NCI-H524 (cell line): ENCODE measurements around the gene LRP1B.
A peak's percentile ranks its signal among the peaks of the same experiment; 100 is the strongest.
"Not testable (repeated sequence)": the region's sequence is repeated elsewhere in the genome, so short reads cannot be mapped to it uniquely, and the experiment has no call there.

ENCODE experiments used
- DNase-seq, 2 experiments: peaks; one replicate each; lab custom pipeline; 2025; lab: John Stamatoyannopoulos, UW

Gene LRP1B

DNA sequence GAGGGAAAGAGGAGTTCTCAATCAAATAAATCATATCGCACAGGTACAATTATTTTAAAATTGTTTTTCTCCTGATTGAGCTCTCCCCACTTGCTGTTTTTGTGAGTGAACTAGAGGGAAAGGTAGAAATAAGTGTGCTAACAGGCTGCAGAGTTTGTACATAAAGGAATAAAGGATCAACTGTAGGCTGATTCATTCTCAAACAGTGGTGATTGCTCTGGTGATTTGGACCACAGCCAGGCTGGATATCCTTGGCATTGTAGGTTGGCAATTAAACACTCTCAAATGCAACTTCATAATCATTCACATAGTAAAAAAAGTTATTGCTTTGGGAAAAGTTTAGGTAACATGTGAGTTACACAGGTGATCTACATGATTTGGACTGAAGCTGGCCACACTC, 29.8 kb downstream of the LRP1B start:
- DNase-seq, result no peak

DNA sequence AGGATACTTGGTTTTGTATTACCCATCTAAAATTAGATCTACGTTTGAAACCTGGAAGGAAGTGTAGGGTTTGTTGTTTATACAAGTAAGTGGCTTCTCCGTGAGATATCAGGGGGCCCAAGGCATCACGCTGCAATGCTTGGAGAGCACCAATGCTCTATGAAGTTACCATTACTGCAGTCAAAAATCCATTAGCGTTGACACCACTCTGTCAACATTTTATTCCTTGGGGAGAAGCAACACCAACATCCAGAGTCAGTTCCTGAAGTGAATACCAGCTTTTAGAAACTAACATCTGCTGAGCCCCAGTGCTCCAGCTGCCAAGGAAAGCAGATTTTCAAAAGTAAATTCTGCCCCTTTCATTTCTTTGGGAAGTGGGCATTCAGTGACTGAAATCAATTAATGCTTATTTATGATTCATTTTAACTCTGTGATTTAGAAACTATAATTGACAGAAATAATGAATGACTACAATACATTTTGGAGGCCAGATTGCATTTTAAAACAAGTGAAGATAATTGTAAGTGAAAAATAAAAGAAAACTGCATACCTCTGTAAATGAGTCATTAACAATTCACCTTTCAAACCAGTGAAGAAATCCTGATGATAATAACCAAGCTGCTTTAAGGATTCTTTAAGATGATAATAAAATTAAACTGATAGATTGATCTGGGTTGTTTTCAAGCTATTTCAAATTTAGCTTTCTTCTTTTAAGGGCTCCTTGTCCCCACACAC, 30.5 kb downstream of the LRP1B start:
- DNase-seq, result peak in 1 of 2 experiments; percentile 12

DNA sequence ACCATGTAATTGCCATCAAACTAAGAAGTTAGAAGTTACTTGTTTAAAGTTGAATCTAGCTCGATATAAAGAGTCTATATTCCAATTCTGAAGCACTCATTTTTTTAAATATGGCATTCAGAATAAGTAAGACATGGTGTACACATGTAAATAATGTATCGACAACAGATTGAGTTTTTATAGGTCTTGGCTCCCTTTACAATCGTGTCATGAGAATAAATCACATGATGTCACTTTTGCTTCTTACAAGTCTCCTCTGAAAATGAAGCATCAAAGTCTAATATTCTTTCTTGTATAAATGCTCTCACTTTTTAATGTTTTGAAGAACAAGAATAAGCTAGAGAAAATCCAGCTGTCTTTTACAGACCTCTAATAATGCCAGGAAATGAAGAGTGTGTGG, 33.1 kb downstream of the LRP1B start:
- no peak for DNase-seq

DNA sequence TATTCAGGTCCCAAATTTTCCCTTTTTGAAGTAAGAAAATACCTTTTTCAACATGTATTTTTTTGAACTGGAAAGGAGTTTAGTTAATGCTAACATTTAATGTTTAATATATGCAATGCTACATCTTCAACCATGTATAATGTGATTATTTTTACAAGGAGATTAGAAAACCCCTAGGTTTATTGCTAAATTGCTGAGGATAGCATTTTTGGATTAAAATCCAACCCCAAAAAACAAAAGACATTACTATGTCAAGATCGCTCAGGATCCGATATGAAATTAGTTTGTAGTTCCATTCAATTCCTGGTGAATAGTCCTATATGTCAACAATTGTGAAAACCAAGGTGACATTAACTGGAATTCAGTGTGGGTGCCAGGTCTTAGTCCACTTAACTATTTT, 35.2 kb downstream of the LRP1B start:
- DNase-seq, result no peak

DNA sequence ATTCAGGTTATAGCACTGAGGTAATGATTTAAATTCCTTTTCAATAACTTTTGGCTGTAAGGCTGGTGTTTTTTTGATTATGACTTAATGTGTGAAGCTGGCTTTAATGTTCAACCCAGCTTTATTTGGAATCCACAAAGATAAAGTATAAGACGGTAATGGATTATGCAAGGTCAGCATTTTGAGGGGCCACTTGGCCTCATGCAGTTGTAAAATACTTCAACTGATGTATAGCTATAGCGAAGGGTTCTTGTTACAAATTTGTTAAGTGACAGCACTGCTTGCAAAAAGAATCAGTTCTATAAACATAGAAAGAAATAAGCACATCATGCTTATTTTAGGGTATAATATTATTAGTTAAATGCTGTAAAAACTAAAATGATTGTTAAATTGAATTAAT, 36.6 kb downstream of the LRP1B start:
- DNase-seq, result no peak

DNA sequence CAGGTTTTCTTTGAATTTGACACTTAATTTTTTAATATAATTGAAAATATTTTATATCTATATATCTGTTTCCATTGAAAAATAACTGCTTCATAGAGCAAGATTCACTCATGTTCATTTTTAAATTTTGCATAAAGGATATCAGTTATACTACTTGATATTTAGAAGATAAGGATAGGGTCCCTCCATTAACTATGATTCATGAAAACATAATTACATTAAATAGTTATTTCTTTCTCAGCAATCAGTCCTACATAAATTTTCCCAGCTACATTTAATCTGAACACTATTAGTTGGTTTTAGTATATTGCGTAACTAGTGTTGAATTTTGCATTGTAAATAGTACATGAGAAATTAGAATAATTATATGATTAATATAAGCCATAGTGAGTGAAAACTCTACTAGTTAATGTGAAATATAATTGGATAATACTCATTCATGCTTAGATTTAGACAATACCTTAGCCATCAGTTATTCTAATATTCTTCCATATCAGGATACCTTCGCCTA, 42.7 kb downstream of the LRP1B start:
- no peak for DNase-seq

DNA sequence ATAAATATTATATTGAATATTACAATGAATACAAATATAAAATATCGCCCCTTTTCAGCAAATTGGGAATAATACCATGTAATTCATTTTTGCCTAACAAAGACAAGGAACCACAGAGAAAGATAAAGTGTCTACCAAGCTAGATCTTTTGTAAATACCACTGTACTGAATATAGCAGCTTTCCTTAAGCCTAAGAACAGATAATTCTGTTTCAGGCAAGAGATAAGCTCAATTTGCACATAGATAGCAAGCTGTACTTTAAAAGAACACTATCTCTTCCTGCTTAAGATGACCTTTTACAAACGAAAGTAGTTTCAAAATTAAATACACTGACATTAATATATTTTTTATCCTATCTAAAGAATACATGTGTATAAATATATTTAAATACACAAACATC, 43.2 kb downstream of the LRP1B start:
- not testable (repeated sequence) for DNase-seq

DNA sequence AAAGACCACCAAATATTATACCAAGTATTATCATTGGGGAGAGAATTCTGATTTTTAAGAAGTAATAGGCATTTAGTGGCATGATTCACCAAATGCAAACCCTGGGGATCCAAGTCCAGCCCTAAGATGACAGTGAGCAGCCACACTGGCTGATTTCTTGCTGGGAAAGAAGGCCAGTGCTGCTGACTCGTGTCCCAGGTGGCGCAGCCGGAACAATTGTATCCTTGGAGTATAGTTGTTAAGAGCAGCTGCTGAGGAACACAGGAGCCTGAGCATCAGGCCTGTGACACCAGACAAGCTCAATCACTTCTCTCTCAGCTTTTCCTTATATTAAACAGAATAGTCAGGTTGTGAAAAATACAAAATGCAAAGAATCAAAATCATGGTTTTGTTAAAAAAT, 48.4 kb downstream of the LRP1B start:
- no peak for DNase-seq

DNA sequence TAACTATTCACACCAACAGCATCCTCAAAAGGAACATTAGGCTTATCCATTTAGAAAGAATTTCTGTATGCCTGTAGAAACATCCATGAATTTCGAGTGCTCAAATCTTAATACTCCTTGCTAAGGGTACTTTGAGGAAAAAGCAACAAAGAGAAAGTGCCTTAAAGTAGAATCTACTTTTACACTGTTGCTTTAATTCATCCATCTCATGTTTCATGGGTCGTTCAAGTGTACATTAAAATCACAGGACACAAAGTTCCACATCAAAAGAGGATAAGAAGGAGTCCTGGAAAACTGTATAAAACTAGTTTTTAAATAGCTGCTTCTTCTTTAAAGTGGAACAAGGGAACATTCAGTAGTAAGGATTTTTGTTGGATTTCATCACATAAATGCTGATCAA, 54.5 kb downstream of the LRP1B start:
- DNase-seq, result no peak

DNA sequence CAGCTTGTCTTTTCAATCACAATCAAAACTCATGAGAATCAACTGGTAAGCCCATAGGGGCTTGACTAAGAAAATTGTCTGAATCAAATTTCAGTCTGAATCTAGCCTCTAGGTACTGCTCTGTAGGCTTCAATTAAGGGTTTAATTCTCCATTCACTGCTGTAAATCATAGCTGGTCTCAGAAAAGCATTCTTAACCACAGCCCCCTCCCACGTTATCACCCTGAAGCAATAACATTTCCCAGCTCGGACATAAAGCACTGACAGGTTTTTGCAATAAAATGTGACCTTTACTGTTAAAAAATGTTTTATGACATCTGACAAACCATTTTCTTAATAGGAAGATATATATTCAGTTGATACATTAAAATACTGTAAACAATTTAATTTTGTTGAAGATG, 55.0 kb downstream of the LRP1B start:
- no peak for DNase-seq

DNA sequence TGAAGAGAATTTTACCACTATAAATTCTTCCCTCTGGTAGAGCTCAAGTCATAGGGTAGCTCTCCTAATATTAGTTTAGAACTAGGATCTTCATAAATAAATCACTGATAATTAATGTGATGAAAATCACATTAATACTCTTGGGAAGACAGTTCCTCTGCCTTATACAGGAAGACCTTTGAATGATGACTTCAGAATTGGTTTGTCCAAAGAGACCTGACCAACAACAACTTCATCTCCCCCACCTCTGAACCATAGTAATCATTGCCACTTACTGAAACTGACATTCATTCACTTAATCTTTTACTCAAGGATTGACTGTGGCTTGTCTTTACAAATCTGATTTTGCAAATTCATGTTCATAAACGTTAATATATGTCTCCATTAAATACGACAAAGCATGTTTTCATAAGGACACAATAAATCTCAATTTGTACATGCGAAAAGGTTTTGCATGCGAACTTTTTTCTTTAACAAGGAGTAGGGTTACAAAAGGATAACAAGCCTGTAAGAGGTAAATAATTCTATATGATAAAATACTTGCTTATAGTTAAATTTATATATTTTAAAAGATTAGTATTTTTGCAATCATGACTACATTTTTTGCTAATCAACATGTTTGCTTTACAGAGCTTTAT, 61.4 kb downstream of the LRP1B start:
- no peak for DNase-seq

DNA sequence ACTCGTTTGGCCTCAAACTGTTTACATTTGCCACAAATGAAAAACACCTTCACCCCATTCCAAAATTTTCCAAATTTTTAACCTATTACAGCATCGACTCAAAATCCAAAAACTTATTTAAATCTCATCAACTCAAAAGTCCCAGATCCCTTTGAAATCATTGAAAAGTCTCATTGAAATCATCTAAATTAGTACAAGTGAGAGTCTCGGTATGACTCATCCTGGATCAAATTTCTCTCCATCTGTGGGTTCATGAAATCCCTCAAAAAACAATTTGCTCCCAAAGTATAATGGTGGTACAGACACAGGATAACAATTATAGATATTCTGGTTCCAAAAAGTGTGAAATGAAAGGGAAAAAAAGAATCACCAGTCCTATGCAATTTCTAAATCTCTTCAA, 65.1 kb downstream of the LRP1B start:
- DNase-seq, result peak; percentile 3 to 57

DNA sequence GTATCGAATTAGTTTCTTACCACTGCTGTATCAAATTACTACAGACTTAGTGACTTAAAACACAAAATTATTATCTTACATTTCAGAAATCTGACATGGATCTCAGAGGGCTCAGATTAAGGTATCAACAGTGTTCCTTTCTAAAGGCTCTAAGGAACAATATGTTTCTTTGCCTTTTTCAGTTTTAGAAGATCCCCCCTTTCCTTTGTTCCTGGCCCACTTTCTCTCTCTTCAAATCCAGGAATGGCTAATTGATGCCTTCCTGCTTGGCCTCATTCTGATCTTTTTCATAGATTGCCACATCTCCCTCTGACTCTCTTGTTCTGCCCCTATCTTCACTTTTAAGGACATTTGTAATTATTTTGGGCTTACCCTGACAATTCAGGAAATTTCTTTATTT, 65.7 kb downstream of the LRP1B start:
- DNase-seq, result peak in 1 of 2 experiments; percentile 8

DNA sequence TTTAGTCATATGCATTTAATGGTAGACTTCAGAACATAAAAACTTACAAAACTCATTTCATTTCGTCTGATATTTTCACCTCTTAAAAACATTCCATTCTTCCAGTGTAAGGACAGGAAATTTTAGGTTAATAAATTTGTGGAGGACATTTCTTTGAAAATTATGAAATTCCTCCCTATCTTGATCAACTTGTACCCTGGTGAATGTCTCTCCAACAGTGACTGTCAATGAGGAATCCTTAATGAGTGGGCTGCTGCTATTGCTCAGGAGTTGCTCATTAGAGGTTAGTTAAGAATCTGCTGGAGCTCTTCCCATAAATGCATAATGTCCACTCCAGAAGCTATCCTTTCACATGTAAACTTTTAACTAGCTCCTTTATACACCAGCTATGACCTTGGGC, 69.1 kb downstream of the LRP1B start:
- no peak for DNase-seq

DNA sequence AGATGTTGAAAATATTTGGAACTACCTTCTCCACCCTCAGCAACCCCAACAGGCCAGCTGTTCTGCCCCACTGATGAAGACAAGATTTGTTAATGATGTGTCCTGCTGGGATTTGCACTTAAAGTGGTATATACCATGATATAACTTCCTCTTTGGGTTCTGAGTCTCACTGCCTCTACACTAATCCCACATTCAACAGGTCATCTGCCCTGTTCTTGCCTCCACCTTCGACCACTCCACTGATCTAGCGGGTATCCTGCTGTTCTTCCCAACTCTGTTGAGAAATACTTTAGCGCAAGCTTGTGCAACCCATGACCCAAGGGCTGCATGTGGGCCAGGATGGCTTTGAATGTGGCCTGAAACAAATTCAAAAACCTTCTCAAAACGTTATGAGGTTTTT, 72.7 kb downstream of the LRP1B start:
- DNase-seq, result no peak

DNA sequence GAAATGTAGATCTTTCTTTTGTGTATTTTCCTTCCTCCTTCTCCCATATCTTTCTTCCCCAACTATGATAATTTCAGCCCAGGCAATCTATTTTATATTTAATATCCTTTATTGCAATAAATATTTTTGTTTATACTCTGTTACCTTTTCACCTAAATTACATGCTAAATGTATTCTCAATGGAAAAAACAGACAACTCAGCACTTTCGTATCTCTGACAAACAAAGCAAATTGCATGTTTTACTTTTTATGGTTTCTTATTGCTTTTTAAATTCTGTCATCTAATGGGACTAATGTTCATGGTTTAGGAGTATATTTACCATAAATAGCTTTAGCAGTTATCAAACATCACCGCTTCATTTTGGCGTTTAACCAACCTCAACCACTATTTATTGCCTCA, 74.0 kb downstream of the LRP1B start:
- no peak for DNase-seq

DNA sequence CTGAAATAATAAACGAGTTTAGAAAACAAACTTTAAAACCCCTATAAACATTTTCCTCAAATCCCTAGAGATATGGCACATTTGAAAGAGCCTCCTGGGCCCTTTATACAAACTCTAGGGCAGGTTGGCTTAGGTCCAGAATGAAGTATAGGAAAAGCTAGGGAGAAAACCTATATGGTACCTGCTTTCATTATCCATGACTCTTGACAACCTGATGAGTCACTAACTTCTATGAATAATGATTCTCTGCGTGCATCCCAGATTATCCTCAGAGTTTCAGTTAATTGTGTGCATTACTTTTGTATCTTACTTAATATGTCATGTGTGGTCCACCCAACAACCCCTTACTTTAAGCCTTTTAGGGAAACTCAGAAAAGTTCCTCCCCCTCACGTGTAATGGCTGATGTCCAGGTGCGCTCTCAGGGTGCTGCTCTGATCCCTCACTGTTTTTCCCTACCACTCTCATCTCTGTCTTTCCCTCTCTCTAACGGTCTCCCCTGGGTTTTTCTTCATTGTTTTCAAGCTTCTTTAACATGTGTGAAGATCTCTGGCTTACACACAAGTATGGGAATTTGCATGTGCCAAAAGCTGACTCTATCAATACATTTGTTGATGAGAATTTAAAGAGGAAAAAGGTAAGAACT, 78.5 kb downstream of the LRP1B start:
- DNase-seq, result peak in 1 of 2 experiments; percentile 42

DNA sequence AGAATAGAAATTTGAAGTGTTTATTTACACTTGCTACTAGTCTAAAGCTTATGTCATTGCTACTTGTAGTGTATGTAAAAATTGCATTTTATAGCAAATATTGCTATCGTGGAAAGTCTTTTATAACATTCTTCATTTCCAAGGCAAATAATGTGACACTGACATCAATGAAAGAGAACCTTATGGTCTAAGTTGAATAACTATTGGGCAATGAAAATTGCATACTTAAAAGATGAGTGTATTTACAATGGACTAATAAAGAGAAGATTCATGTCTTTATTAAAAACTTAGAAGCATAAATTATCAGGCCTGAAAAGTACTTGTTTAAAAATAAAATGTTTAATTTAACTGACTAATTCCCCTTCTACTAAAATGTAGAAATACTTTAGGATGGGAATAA, 82.2 kb downstream of the LRP1B start:
- no peak for DNase-seq

DNA sequence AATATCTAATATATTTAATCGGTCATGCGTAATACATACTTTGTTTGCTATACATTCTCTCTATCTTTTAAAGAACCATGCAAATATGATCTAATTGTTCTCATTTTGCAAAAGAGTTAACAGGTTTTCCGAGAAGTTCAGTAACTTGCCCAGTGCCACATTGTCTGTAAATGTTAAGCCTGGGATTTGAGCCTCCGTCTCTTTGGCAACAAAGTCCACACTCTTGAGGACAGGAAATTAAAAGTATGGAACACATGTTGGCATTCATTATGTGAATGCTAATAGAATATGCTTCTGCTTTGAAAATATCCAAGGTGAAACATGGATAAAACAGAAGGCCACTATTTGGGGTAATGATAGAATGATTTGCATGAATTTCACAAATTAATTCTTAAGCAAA, 85.2 kb downstream of the LRP1B start:
- no peak for DNase-seq

DNA sequence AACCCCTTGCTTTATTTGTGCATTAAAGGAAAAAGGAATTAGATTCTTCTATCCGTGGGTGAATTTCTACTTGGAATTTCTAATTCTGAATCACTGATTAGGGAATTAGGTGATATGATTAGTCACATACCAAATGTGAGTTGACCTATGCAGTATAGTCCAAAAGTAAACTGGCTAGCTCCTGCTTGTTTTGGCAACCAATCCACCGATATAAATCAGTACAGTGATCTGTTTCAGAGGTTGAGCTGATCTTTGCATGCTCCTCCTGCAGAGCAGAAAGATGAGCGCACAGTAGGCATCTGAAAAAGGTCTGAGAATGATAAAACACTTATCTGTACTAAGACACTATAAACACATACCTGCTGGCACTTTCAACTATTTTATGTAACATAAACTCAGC, 86.6 kb downstream of the LRP1B start:
- DNase-seq, result no peak

DNA sequence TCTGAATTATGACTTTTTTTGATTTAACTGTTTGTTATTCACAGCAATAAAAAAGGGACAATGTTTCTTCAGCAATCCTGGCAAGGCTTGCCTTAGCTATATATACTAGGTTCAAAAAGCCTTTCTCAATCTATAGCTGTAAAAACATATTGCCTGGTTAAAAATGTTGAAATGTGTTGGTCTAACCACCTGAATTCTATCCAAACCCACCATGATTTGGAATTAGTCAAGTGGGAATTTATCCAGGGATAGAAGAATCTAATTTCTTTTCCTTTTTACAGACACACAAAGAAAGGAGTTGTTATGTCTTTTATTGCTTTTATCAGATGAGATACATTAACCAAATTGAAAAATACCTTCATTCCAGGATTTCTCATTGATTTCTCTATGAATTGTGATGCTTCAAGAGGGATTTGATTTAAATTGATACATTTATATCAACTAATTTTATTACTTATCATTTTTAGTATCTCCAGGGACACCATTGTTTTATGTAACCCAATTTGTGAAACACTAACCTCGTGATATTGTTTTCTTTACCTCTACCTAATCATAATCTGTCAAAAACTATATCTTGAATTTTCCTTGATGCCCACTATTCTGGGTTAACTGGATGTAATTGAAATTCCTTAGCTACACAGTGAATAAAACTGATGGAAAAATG, 88.1 kb downstream of the LRP1B start:
- no peak for DNase-seq

DNA sequence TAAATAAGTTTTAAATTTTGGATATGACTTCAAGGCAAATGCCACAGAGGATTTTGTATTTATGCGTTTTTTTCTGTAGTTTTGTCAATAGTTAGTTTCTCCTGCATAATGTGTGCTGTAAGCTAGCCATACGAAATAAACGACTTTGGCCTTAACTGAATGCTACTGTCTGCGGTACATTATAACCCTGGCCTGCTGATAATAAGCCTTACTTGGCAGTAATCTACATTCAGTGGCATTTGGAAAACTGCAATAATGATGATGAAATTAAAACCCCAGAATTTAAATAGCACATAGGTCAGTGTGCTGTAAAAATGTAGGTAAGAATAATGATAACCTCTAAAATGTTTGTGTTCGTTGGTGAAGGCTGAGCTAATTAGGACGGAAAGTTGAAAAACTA, 88.8 kb downstream of the LRP1B start:
- DNase-seq, result no peak

DNA sequence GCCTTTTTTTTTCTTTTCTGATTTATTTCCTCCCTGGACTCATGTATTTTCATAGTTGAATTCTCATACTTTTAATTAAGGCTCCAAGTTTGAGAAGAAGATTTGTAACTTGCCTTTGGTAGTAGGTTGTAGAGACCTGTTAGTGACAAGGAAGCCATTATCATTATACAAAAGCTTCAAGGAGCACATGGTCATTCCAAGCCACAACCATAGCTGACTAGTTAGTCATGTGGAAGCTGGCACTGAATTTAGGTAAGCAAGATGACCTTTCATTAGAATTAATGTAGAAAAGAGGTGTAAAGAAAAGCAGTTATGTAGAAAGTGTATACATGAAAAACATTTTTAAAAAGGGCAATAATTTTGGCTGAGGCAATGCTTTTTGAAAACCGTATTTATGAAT, 89.7 kb downstream of the LRP1B start:
- no peak for DNase-seq
